HepG2 (cell line): ENCODE data around the gene SLC35B4. TPM values are rescaled to one million over a fixed set of nuclear protein-coding genes. Genes with fewer than 3 reads are reported as not detected.
A peak's percentile ranks its signal among the peaks of the same experiment; 100 is the strongest.

ENCODE experiments used
- ETS1 ChIP-seq: sonication (generic); formaldehyde crosslinking; IDR thresholded peaks from 2 replicates; pipeline ENCODE4 v1.4.0; 2020; ENCODE audit warnings: missing genetic modification reagents
- FOXP4 ChIP-seq: sonication (generic); formaldehyde crosslinking; IDR thresholded peaks from 2 replicates; pipeline ENCODE4 v1.4.0; 2020; ENCODE audit warnings: missing genetic modification reagents
- LCORL ChIP-seq, 2 experiments: fragments of 450-650 bp in 1 of 2; sonication (generic) in 1 of 2; formaldehyde crosslinking in 1 of 2; IDR thresholded peaks; 2 replicates each; pipeline versions ENCODE4 v1.5.0 to v1.6.1; 2017 to 2020; ENCODE audit warnings: antibody characterized with exemption in 1 of 2, missing genetic modification reagents in 1 of 2
- MXI1 ChIP-seq: IDR thresholded peaks from 3 replicates; pipeline ENCODE4 v1.6.1; 2012; ENCODE audit warnings: low read depth, low read length, inconsistent platforms, borderline replicate concordance
- PATZ1 ChIP-seq: sonication (generic); formaldehyde crosslinking; IDR thresholded peaks from 2 replicates; pipeline ENCODE4 v1.4.0; 2020; ENCODE audit warnings: missing genetic modification reagents
- RBFOX2 ChIP-seq: fragments of 200-400 bp; formaldehyde crosslinking; IDR thresholded peaks from 2 replicates; pipeline ENCODE4 v1.6.1; 2017; ENCODE audit warnings: low read depth, mild to moderate bottlenecking, low read length
- ZBTB38 ChIP-seq: sonication (generic); formaldehyde crosslinking; IDR thresholded peaks from 2 replicates; pipeline ENCODE4 v1.5.1; 2020; ENCODE audit warnings: mild to moderate bottlenecking, missing genetic modification reagents
- ZKSCAN8 ChIP-seq: IDR thresholded peaks from 2 replicates; pipeline ENCODE4 v1.6.1; 2016; ENCODE audit warnings: borderline replicate concordance, missing genetic modification reagents, missing compliant biosample characterization
- ZNF609 ChIP-seq: sonication (generic); formaldehyde crosslinking; IDR thresholded peaks from 2 replicates; pipeline ENCODE4 v1.4.0; 2020; ENCODE audit warnings: mild to moderate bottlenecking, missing genetic modification reagents, borderline replicate concordance
- ZNF629 ChIP-seq: sonication (generic); formaldehyde crosslinking; conservative IDR thresholded peaks from 2 replicates; pipeline ENCODE4 v1.5.0; 2020; ENCODE audit warnings: missing genetic modification reagents
- ZNF879 ChIP-seq: sonication (generic); formaldehyde crosslinking; IDR thresholded peaks from 2 replicates; pipeline ENCODE4 v1.8.1; 2023; ENCODE audit warnings: missing genetic modification reagents
- ZSCAN12 ChIP-seq: sonication (generic); formaldehyde crosslinking; IDR thresholded peaks from 2 replicates; pipeline ENCODE4 v1.9.0; 2021; ENCODE audit warnings: mild to moderate bottlenecking, missing genetic modification reagents
- polyA plus RNA-seq, 8 experiments: library from polyadenylated mRNA; depleted of rRNA in 3 of 8; stranded (reverse) in 7 of 8; unstranded in 1 of 8; fragments of >200 nt; fragmentation: Illumina TruSeq in 4 of 8; extraction: Trizol in 4 of 8; gene quantifications; 2 replicates each; pipeline versions ENCODE4 v1.2.1 to v1.2.3, GENCODE V29; 2011 to 2016; ENCODE audit warnings: low read depth in 4 of 8, missing spikeins in 1 of 8, mixed read lengths in 1 of 8; ENCODE audit not compliant: insufficient read depth in 1 of 8
- total RNA-seq, 5 experiments: library from RNA; depleted of rRNA; stranded (reverse); fragments of >200 nt; fragmentation: Illumina TruSeq; extraction: Trizol; gene quantifications; 2 replicates each; pipeline ENCODE4 v1.2.3, GENCODE V29; 2016; ENCODE audit warnings: low read depth in 1 of 5

The SLC35B4 gene
- total and polyA plus RNA-seq, 2 of the 13 experiments (the other 11 are each of a cell fraction or from before 2014, with no cell fraction given) = 17.1 to 17.8 TPM

- TF ChIP-seq ZNF609 (no peak), ZSCAN12 (CRISPR knock-in tag) (no peak), RBFOX2 (no peak), ETS1 (CRISPR knock-in tag) (no peak), ZNF879 (CRISPR knock-in tag) (no peak), ZBTB38 (CRISPR knock-in tag) (no peak), ZNF629 (no peak), MXI1 (no peak), ZKSCAN8 (no peak), PATZ1 (CRISPR knock-in tag) (no peak), LCORL (IDR thresholded peaks at IDR 0.05) (no peak), LCORL (CRISPR knock-in tag; IDR thresholded peaks at IDR 0.05) (no peak), FOXP4 (CRISPR knock-in tag) (peak; percentile 75)
Observed at GRCh38 chr7:134339475-134339874, 22.7 kb upstream of the SLC35B4 start (continued).
